GM23338 (cell line): Measurements from ENCODE around the gene AAR2.

Experiments
- CREB1 ChIP-seq: fragments of 250-450 bp; sonication (Bioruptor Pico); IDR thresholded peaks from 2 replicates; pipeline ENCODE4 v1.5.0; 2020; ENCODE audit warnings: low read depth, mild to moderate bottlenecking, moderate library complexity
- EZH2 ChIP-seq: fragments of 200-600 bp; sonication (generic); IDR thresholded peaks from one replicate; pipeline ENCODE4 v1.8.0; 2017; ENCODE audit warnings: antibody characterized with exemption, mild to moderate bottlenecking, low read depth; ENCODE audit not compliant: unreplicated experiment
- EZH2phosphoT487 ChIP-seq: fragments of 200-600 bp; sonication (generic); IDR thresholded peaks from one replicate; pipeline ENCODE4 v1.8.1; 2018; ENCODE audit warnings: antibody characterized with exemption; ENCODE audit not compliant: unreplicated experiment
- JUNB ChIP-seq: IDR thresholded peaks from one replicate; pipeline ENCODE4 v1.6.1; 2016; ENCODE audit warnings: antibody characterized with exemption; ENCODE audit not compliant: unreplicated experiment
- NANOG ChIP-seq: IDR thresholded peaks from 2 replicates; pipeline ENCODE4 v1.6.1; 2016; ENCODE audit warnings: antibody characterized with exemption, borderline replicate concordance
- POLR2AphosphoS5 ChIP-seq: IDR thresholded peaks from 2 replicates; pipeline ENCODE4 v1.6.1; 2016; ENCODE audit warnings: antibody characterized with exemption, low read depth
- STAT1 ChIP-seq: IDR thresholded peaks from one replicate; pipeline ENCODE4 v1.6.1; 2016; ENCODE audit warnings: antibody characterized with exemption; ENCODE audit not compliant: unreplicated experiment
- ZNF114 ChIP-seq: fragments of 250-450 bp; sonication (Bioruptor Pico); IDR thresholded peaks from 2 replicates; pipeline ENCODE4 v1.5.0; 2020; ENCODE audit warnings: mild to moderate bottlenecking, moderate library complexity
- ZNF331 ChIP-seq: fragments of 250-450 bp; sonication (Bioruptor Pico); IDR thresholded peaks from 2 replicates; pipeline ENCODE4 v1.5.0; 2020; ENCODE audit warnings: low read depth, mild to moderate bottlenecking, moderate library complexity
- TF ChIP-seq, protein P1 (sequence below), 2 experiments: fragments of 200-600 bp in 1 of 2; sonication (generic) in 1 of 2; conservative IDR thresholded peaks; 2 replicates each; pipeline versions ENCODE4 v1.5.1 to v1.6.1; 2016 to 2017; ENCODE audit warnings: antibody characterized with exemption in 2 of 2, low read depth in 2 of 2, mild to moderate bottlenecking in 2 of 2, moderate library complexity in 1 of 2
- TF ChIP-seq, protein P2 (sequence below): IDR thresholded peaks from one replicate; pipeline ENCODE4 v1.6.1; 2018; ENCODE audit warnings: antibody characterized with exemption; ENCODE audit not compliant: unreplicated experiment
- TF ChIP-seq, protein P3 (sequence below): fragments of 250-450 bp; sonication (Bioruptor Pico); IDR thresholded peaks from 2 replicates; pipeline ENCODE4 v1.5.0; 2020; ENCODE audit warnings: mild to moderate bottlenecking, moderate library complexity

DNA sequence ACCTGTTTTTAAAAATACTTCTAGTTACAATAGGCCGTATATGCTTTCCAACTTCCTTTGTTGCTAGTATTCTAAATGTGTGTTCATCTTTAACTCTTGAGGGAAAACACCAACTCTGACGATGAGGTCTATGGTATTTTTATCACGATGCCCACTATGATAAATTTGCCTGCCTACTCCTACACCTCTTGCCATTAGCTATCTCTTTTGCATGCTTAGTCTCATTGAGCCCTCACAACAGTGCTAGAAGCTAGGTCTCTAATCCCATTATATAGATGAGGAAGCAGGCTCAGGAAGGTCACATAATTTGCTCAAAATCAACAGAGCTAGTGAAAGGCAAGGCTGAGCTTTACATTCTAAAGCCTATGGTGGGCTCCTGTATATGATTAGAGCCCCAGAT, 13.2 kb downstream of the AAR2 start:
- TF ChIP-seq, protein P1, sequence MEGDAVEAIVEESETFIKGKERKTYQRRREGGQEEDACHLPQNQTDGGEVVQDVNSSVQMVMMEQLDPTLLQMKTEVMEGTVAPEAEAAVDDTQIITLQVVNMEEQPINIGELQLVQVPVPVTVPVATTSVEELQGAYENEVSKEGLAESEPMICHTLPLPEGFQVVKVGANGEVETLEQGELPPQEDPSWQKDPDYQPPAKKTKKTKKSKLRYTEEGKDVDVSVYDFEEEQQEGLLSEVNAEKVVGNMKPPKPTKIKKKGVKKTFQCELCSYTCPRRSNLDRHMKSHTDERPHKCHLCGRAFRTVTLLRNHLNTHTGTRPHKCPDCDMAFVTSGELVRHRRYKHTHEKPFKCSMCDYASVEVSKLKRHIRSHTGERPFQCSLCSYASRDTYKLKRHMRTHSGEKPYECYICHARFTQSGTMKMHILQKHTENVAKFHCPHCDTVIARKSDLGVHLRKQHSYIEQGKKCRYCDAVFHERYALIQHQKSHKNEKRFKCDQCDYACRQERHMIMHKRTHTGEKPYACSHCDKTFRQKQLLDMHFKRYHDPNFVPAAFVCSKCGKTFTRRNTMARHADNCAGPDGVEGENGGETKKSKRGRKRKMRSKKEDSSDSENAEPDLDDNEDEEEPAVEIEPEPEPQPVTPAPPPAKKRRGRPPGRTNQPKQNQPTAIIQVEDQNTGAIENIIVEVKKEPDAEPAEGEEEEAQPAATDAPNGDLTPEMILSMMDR (conservative IDR thresholded peaks at IDR 0.05; ENCODE audit: low read depth in 2 of 2), result no peak
- TF ChIP-seq EZH2 (no peak), JUNB (no peak), POLR2AphosphoS5 (no peak), NANOG (no peak), ZNF114 (no peak), CREB1 (no peak), ZNF331 (no peak), EZH2phosphoT487 (no peak), STAT1 (no peak)
- TF ChIP-seq, protein P2, sequence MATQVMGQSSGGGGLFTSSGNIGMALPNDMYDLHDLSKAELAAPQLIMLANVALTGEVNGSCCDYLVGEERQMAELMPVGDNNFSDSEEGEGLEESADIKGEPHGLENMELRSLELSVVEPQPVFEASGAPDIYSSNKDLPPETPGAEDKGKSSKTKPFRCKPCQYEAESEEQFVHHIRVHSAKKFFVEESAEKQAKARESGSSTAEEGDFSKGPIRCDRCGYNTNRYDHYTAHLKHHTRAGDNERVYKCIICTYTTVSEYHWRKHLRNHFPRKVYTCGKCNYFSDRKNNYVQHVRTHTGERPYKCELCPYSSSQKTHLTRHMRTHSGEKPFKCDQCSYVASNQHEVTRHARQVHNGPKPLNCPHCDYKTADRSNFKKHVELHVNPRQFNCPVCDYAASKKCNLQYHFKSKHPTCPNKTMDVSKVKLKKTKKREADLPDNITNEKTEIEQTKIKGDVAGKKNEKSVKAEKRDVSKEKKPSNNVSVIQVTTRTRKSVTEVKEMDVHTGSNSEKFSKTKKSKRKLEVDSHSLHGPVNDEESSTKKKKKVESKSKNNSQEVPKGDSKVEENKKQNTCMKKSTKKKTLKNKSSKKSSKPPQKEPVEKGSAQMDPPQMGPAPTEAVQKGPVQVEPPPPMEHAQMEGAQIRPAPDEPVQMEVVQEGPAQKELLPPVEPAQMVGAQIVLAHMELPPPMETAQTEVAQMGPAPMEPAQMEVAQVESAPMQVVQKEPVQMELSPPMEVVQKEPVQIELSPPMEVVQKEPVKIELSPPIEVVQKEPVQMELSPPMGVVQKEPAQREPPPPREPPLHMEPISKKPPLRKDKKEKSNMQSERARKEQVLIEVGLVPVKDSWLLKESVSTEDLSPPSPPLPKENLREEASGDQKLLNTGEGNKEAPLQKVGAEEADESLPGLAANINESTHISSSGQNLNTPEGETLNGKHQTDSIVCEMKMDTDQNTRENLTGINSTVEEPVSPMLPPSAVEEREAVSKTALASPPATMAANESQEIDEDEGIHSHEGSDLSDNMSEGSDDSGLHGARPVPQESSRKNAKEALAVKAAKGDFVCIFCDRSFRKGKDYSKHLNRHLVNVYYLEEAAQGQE, result no peak
- TF ChIP-seq, protein P3, sequence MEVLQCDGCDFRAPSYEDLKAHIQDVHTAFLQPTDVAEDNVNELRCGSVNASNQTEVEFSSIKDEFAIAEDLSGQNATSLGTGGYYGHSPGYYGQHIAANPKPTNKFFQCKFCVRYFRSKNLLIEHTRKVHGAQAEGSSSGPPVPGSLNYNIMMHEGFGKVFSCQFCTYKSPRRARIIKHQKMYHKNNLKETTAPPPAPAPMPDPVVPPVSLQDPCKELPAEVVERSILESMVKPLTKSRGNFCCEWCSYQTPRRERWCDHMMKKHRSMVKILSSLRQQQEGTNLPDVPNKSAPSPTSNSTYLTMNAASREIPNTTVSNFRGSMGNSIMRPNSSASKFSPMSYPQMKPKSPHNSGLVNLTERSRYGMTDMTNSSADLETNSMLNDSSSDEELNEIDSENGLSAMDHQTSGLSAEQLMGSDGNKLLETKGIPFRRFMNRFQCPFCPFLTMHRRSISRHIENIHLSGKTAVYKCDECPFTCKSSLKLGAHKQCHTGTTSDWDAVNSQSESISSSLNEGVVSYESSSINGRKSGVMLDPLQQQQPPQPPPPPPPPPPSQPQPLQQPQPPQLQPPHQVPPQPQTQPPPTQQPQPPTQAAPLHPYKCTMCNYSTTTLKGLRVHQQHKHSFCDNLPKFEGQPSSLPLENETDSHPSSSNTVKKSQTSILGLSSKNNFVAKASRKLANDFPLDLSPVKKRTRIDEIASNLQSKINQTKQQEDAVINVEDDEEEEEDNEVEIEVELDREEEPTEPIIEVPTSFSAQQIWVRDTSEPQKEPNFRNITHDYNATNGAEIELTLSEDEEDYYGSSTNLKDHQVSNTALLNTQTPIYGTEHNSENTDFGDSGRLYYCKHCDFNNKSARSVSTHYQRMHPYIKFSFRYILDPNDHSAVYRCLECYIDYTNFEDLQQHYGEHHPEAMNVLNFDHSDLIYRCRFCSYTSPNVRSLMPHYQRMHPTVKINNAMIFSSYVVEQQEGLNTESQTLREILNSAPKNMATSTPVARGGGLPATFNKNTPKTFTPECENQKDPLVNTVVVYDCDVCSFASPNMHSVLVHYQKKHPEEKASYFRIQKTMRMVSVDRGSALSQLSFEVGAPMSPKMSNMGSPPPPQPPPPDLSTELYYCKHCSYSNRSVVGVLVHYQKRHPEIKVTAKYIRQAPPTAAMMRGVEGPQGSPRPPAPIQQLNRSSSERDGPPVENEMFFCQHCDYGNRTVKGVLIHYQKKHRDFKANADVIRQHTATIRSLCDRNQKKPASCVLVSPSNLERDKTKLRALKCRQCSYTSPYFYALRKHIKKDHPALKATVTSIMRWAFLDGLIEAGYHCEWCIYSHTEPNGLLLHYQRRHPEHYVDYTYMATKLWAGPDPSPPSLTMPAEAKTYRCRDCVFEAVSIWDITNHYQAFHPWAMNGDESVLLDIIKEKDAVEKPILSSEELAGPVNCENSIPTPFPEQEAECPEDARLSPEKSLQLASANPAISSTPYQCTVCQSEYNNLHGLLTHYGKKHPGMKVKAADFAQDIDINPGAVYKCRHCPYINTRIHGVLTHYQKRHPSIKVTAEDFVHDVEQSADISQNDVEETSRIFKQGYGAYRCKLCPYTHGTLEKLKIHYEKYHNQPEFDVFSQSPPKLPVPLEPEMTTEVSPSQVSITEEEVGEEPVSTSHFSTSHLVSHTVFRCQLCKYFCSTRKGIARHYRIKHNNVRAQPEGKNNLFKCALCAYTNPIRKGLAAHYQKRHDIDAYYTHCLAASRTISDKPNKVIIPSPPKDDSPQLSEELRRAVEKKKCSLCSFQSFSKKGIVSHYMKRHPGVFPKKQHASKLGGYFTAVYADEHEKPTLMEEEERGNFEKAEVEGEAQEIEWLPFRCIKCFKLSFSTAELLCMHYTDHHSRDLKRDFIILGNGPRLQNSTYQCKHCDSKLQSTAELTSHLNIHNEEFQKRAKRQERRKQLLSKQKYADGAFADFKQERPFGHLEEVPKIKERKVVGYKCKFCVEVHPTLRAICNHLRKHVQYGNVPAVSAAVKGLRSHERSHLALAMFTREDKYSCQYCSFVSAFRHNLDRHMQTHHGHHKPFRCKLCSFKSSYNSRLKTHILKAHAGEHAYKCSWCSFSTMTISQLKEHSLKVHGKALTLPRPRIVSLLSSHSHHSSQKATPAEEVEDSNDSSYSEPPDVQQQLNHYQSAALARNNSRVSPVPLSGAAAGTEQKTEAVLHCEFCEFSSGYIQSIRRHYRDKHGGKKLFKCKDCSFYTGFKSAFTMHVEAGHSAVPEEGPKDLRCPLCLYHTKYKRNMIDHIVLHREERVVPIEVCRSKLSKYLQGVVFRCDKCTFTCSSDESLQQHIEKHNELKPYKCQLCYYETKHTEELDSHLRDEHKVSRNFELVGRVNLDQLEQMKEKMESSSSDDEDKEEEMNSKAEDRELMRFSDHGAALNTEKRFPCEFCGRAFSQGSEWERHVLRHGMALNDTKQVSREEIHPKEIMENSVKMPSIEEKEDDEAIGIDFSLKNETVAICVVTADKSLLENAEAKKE (CRISPR knock-in tag), result no peak
